Esophagus squamous epithelium (tissue), 5 donors: ENCODE data around the gene BMP2. TPM values are rescaled to one million over a fixed set of nuclear protein-coding genes. Genes with fewer than 3 reads are reported as not detected.

ENCODE experiments used
- DNase-seq: peaks from one replicate; lab custom pipeline; 2025; lab: John Stamatoyannopoulos, UW
- H3K27ac ChIP-seq, 4 donors: fragments of 200-600 bp; sonication (generic); one replicate each; pipeline ENCODE4 v1.5.1; 2016 to 2019; ENCODE audit warnings: mild to moderate bottlenecking in 1 of 4
- H3K27me3 ChIP-seq, 4 donors: fragments of 200-600 bp; sonication (generic); 1 replicate in 3 of 4; 2 replicates in 1 of 4; pipeline versions ENCODE4 v1.5.1 to v1.6.0; 2017 to 2021; ENCODE audit warnings: antibody characterized with exemption in 1 of 4
- H3K36me3 ChIP-seq, 3 donors: fragments of 200-600 bp; sonication (generic); one replicate each; pipeline ENCODE4 v1.5.1; 2016 to 2019
- H3K4me1 ChIP-seq, 3 donors: fragments of 200-600 bp; sonication (generic); one replicate each; pipeline ENCODE4 v1.5.1; 2017 to 2019
- H3K4me3 ChIP-seq, 4 donors: fragments of 200-600 bp; sonication (generic); 1 replicate in 3 of 4; 2 replicates in 1 of 4; pipeline ENCODE4 v1.5.1; 2016 to 2019; ENCODE audit warnings: mild to moderate bottlenecking in 2 of 4, moderate library complexity in 1 of 4
- H3K9me3 ChIP-seq, 3 donors: fragments of 200-600 bp; sonication (generic); one replicate each; pipeline ENCODE4 v1.5.1; 2016 to 2019
- CTCF ChIP-seq, 6 experiments: fragments of 450-650 bp in 4 of 6; fragments of 200-600 bp in 2 of 6; sonication (generic) in 2 of 6; IDR thresholded peaks; one replicate each; pipeline ENCODE4 v1.5.1; 2016 to 2019; ENCODE audit warnings: antibody characterized with exemption in 6 of 6, mild to moderate bottlenecking in 4 of 6, moderate library complexity in 4 of 6
- POLR2A ChIP-seq, 4 donors: fragments of 450-650 bp; IDR thresholded peaks; one replicate each; pipeline ENCODE4 v1.6.1; 2017; ENCODE audit warnings: antibody characterized with exemption in 4 of 4, mild to moderate bottlenecking in 4 of 4, moderate library complexity in 3 of 4
- WGBS, 2 donors: methylation state at CpG; one replicate each; pipeline ENCODE4 v1.1.5; 2018; 5-methylcytosine and 5-hydroxymethylcytosine counted together
- intact Hi-C: fragments of 100-400 bp; cut with DNase I; formaldehyde crosslinking; loops from one replicate; pipeline ENCODE4 v1.15.0; 2022
- total RNA-seq, 4 donors: library from RNA; depleted of rRNA; stranded (reverse); fragments of >200 nt; gene quantifications; one replicate each; pipeline ENCODE4 v1.1.0, GENCODE V29; 2016
- donor health status: DM: yes; HTN: yes; CAD: no.

Gene BMP2
- total RNA-seq, 4 donors from 2014 or later, result 3.5 to 7.6 (median 5.4) TPM

- 83 to 98% methylated on average over 5 to 9 of the region's 9 CpGs for WGBS, 2 donors
These were observed 1.1 kb upstream of the BMP2 start for GRCh38 chr20:6766433-6766832.

GRCh38 chr20:6767126-6767535, 355 bp upstream of the BMP2 start:
- intact Hi-C loops, result loop anchor here (10.0 kb wide), 1 partner anchor 132 kb away; no protein-coding TSS in a partner anchor
- TF ChIP-seq CTCF (IDR thresholded peaks at IDR 0.05), result no peak
- no peak for TF ChIP-seq POLR2A (IDR thresholded peaks at IDR 0.05)
- peaks cover 0 to 56% (median 11%) of the 10 kb centered on the region in 3 donors for H3K4me1 ChIP-seq
- peak overlapping the region; percentile 59 to 89 (median 72) for H3K4me3 ChIP-seq
- no peak for DNase-seq
- H3K9me3 ChIP-seq, result no peaks in the 10 kb centered on the region
- peaks cover 0 to 32% (median 0%) of the 10 kb centered on the region in 4 donors for H3K27me3 ChIP-seq
- H3K27ac ChIP-seq, result peak overlapping the region; percentile 61 to 86 (median 82)
- no peaks in the 10 kb centered on the region for H3K36me3 ChIP-seq
- 3 to 4% methylated on average over 8 to 16 of the region's 26 CpGs for WGBS, 2 donors

More at GRCh38 chr20:6766433-6766832, 1.1 kb upstream of the BMP2 start:
- TF ChIP-seq POLR2A (IDR thresholded peaks at IDR 0.05) (no peak), CTCF (IDR thresholded peaks at IDR 0.05) (no peak)
- peaks cover 0 to 56% (median 11%) of the 10 kb centered on the region in 3 donors for H3K4me1 ChIP-seq
- no peak overlapping the region for H3K4me3 ChIP-seq
- no peaks in the 10 kb centered on the region for H3K9me3 ChIP-seq
- no peaks in the 10 kb centered on the region for H3K36me3 ChIP-seq
- peaks cover 0 to 32% (median 0%) of the 10 kb centered on the region in 4 donors for H3K27me3 ChIP-seq
- intact Hi-C loops, result loop anchor here (10.0 kb wide), 1 partner anchor 132 kb away; no protein-coding TSS in a partner anchor
- no peak for DNase-seq
- H3K27ac ChIP-seq, result peak overlapping the region in 1 of 4 donors; percentile 36

- peaks cover 0 to 32% (median 0%) of the 10 kb centered on the region in 4 donors for H3K27me3 ChIP-seq
- DNase-seq, result no peak
- H3K9me3 ChIP-seq, result no peaks in the 10 kb centered on the region
- no peak for TF ChIP-seq CTCF (IDR thresholded peaks at IDR 0.05)
- no peak for TF ChIP-seq POLR2A (IDR thresholded peaks at IDR 0.05)
- peak overlapping the region; percentile 78 to 86 (median 82) for H3K27ac ChIP-seq
- no peaks in the 10 kb centered on the region for H3K36me3 ChIP-seq
- peak overlapping the region; percentile 59 to 89 (median 72) for H3K4me3 ChIP-seq
- H3K4me1 ChIP-seq, result peaks cover 0 to 56% (median 11%) of the 10 kb centered on the region in 3 donors
- intact Hi-C loops, result loop anchor here (10.0 kb wide), 1 partner anchor 134 kb away; no protein-coding TSS in a partner anchor
- WGBS, 2 donors, result 1 to 3% methylated on average over 9 to 36 of the region's 70 CpGs
These were observed 998 bp downstream of the BMP2 start for GRCh38 chr20:6768228-6769140.

GRCh38 chr20:6769903-6770785, 2.7 kb downstream of the BMP2 start:
- TF ChIP-seq POLR2A (IDR thresholded peaks at IDR 0.05) (no peak), CTCF (IDR thresholded peaks at IDR 0.05) (no peak)
- Histone ChIP-seq H3K36me3 (no peaks in the 10 kb centered on the region), H3K9me3 (no peaks in the 10 kb centered on the region), H3K4me1 (peaks cover 0 to 56% (median 11%) of the 10 kb centered on the region in 3 donors), H3K27ac (peak overlapping the region in 3 of 4 donors; percentile 13 to 25 (median 14)), H3K27me3 (peaks cover 0 to 32% (median 0%) of the 10 kb centered on the region in 4 donors), H3K4me3 (peak overlapping the region; percentile 59 to 89 (median 72))
- DNase-seq, result no peak
- intact Hi-C loops, result loop anchor here (10.0 kb wide), 1 partner anchor 135 kb away; no protein-coding TSS in a partner anchor
- WGBS, 2 donors, result 0 to 13% methylated on average over 8 to 19 of the region's 55 CpGs
